A549 (cell line): ENCODE data around the gene INTS14.

Source experiments
- CEBPB ChIP-seq, 2 experiments: fragments of >200 bp in 1 of 2; sonication (Bioruptor Twin) in 1 of 2; formaldehyde crosslinking in 1 of 2; IDR thresholded peaks; 2 replicates each; pipeline ENCODE4 v1.6.1; 2012 to 2016
- CTCF ChIP-seq: fragments of >200 bp; sonication (Bioruptor Twin); formaldehyde crosslinking; IDR thresholded peaks from 3 replicates; pipeline ENCODE4 v1.5.1; 2016
- FOXS1 ChIP-seq: fragments of 250-450 bp; sonication (Bioruptor Pico); IDR thresholded peaks from 2 replicates; pipeline ENCODE4 v1.5.0; 2020; ENCODE audit warnings: mild to moderate bottlenecking, moderate library complexity
- HMGXB4 ChIP-seq: fragments of 250-450 bp; sonication (Bioruptor Pico); IDR thresholded peaks from 2 replicates; pipeline ENCODE4 v1.5.0; 2021; ENCODE audit warnings: mild to moderate bottlenecking, moderate library complexity, borderline replicate concordance
- HOXA7 ChIP-seq: fragments of 250-450 bp; sonication (Bioruptor Pico); IDR thresholded peaks from 2 replicates; pipeline ENCODE4 v1.5.0; 2020; ENCODE audit warnings: mild to moderate bottlenecking, moderate library complexity
- HOXB13 ChIP-seq: fragments of 250-450 bp; sonication (Bioruptor Pico); IDR thresholded peaks from 2 replicates; pipeline ENCODE4 v1.5.0; 2020; ENCODE audit warnings: low read depth, mild to moderate bottlenecking, moderate library complexity
- JUN ChIP-seq, 2 experiments: fragments of >200 bp; sonication (Bioruptor Twin); formaldehyde crosslinking; IDR thresholded peaks; 2 replicates in 1 of 2; 3 replicates in 1 of 2; pipeline ENCODE4 v1.6.1; 2016 to 2017
- POLR2A ChIP-seq: IDR thresholded peaks from 2 replicates; pipeline ENCODE4 v1.6.1; 2012; ENCODE audit warnings: mild to moderate bottlenecking, low read length
- ZNF302 ChIP-seq: fragments of 250-450 bp; sonication (Bioruptor Pico); IDR thresholded peaks from 2 replicates; pipeline ENCODE4 v1.9.0; 2021; ENCODE audit warnings: inconsistent platforms, mild to moderate bottlenecking, moderate library complexity
- TF ChIP-seq, protein P1 (sequence below): fragments of 200-600 bp; sonication (generic); IDR thresholded peaks from 2 replicates; pipeline ENCODE4 v1.6.1; 2016; ENCODE audit warnings: antibody characterized with exemption, mild to moderate bottlenecking, moderate library complexity

DNA sequence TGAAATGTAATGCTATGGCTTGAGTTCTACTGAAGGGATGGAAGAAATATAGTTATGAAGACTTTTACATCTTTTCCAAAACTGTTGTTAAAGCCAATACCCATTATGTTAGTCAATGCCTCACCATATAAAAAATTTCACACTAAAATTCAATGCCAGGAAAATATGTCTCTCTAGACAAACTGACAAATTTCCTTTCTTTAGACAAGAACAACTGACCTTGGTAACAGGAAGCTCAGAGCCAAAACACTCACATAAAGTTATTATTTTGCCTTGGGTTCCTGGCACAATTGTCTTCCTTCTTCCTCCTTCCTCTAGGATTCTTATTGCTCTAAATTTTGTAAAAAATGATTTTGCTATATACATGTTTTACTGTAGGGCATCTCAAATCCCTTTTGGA is 26.7 kb downstream of the INTS14 start:
- TF ChIP-seq HOXB13: no peak
- TF ChIP-seq, protein P1, sequence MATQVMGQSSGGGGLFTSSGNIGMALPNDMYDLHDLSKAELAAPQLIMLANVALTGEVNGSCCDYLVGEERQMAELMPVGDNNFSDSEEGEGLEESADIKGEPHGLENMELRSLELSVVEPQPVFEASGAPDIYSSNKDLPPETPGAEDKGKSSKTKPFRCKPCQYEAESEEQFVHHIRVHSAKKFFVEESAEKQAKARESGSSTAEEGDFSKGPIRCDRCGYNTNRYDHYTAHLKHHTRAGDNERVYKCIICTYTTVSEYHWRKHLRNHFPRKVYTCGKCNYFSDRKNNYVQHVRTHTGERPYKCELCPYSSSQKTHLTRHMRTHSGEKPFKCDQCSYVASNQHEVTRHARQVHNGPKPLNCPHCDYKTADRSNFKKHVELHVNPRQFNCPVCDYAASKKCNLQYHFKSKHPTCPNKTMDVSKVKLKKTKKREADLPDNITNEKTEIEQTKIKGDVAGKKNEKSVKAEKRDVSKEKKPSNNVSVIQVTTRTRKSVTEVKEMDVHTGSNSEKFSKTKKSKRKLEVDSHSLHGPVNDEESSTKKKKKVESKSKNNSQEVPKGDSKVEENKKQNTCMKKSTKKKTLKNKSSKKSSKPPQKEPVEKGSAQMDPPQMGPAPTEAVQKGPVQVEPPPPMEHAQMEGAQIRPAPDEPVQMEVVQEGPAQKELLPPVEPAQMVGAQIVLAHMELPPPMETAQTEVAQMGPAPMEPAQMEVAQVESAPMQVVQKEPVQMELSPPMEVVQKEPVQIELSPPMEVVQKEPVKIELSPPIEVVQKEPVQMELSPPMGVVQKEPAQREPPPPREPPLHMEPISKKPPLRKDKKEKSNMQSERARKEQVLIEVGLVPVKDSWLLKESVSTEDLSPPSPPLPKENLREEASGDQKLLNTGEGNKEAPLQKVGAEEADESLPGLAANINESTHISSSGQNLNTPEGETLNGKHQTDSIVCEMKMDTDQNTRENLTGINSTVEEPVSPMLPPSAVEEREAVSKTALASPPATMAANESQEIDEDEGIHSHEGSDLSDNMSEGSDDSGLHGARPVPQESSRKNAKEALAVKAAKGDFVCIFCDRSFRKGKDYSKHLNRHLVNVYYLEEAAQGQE: no peak
- TF ChIP-seq JUN (IDR thresholded peaks at IDR 0.05): no peak
- TF ChIP-seq ZNF302 (CRISPR knock-in tag): no peak
- no peak for TF ChIP-seq CTCF
- no peak for TF ChIP-seq HMGXB4 (CRISPR knock-in tag)
- no peak for TF ChIP-seq FOXS1 (CRISPR knock-in tag)
- no peak for TF ChIP-seq CEBPB (IDR thresholded peaks at IDR 0.05)
- TF ChIP-seq POLR2A: no peak
- no peak for TF ChIP-seq HOXA7 (CRISPR knock-in tag)
